GM23338 (cell line): Measurements from ENCODE around the gene ZNF219. TPM values are rescaled to one million over a fixed set of nuclear protein-coding genes. Genes with fewer than 3 reads are reported as not detected.

Experiments
- ATAC-seq: fragments of 200-7000 bp; cut with Tn5 transposase; 3 replicates; pipeline ENCODE4 v1.9.1; 2020
- DNase-seq: peaks from one replicate; pipeline ENCODE4 v3.0.0-alpha.2; 2015; ENCODE audit warnings: low spot score
- H2AFZ ChIP-seq: fragments of 200-600 bp; sonication (generic); 2 replicates; pipeline ENCODE4 v1.8.0; 2016; ENCODE audit warnings: antibody characterized with exemption, mild to moderate bottlenecking, moderate library complexity
- H3F3A ChIP-seq: fragments of 200-600 bp; sonication (generic); replicated peaks from 2 replicates; pipeline ENCODE4 v1.8.0; 2017; ENCODE audit warnings: antibody characterized with exemption, mixed run types, low read depth
- H3K27ac ChIP-seq: fragments of 200-600 bp; sonication (generic); 2 replicates; pipeline ENCODE4 v1.6.1; 2016; ENCODE audit warnings: low read depth
- H3K27me3 ChIP-seq: fragments of 200-600 bp; sonication (generic); 2 replicates; pipeline ENCODE4 v1.8.0; 2016; ENCODE audit warnings: mild to moderate bottlenecking, mixed run types, moderate library complexity; ENCODE audit not compliant: insufficient read depth
- H3K36me3 ChIP-seq: fragments of 200-600 bp; sonication (generic); 2 replicates; pipeline ENCODE4 v1.8.0; 2016; ENCODE audit warnings: mild to moderate bottlenecking; ENCODE audit not compliant: insufficient read depth
- H3K4me1 ChIP-seq: fragments of 200-600 bp; sonication (generic); 2 replicates; pipeline ENCODE4 v1.8.0; 2016; ENCODE audit warnings: mild to moderate bottlenecking, moderate library complexity; ENCODE audit not compliant: insufficient read depth
- H3K4me2 ChIP-seq: fragments of 200-600 bp; sonication (generic); 2 replicates; pipeline ENCODE4 v1.7.1; 2017; ENCODE audit warnings: mixed run types
- H3K4me3 ChIP-seq: fragments of 200-600 bp; sonication (generic); 2 replicates; pipeline ENCODE4 v1.6.1; 2016; ENCODE audit warnings: mixed run types
- H3K79me2 ChIP-seq: fragments of 200-600 bp; sonication (generic); replicated peaks from 2 replicates; pipeline ENCODE4 v1.8.0; 2017; ENCODE audit warnings: mild to moderate bottlenecking; ENCODE audit not compliant: insufficient read depth
- H3K9me2 ChIP-seq: fragments of 200-600 bp; sonication (generic); 2 replicates; pipeline ENCODE4 v1.8.0; 2017; ENCODE audit not compliant: insufficient read depth
- H4K20me1 ChIP-seq: fragments of 200-600 bp; sonication (generic); replicated peaks from 2 replicates; pipeline ENCODE4 v1.8.0; 2017; ENCODE audit warnings: mild to moderate bottlenecking; ENCODE audit not compliant: insufficient read depth
- H3K27ac Mint-ChIP-seq: 2 replicates; pipeline ENCODE4 v1.8.0; 2020; ENCODE audit warnings: inconsistent platforms, mild to moderate bottlenecking, moderate library complexity, mixed read lengths
- H3K27me3 Mint-ChIP-seq: 3 replicates; pipeline ENCODE4 v1.8.0; 2022; ENCODE audit warnings: low read depth, mild to moderate bottlenecking, moderate library complexity, mixed read lengths, inconsistent platforms; ENCODE audit not compliant: insufficient read depth, poor library complexity
- H3K36me3 Mint-ChIP-seq: 3 replicates; pipeline ENCODE4 v1.8.0; 2021; ENCODE audit warnings: low read depth, mild to moderate bottlenecking, inconsistent platforms, moderate library complexity, mixed read lengths
- H3K4me1 Mint-ChIP-seq: 3 replicates; pipeline ENCODE4 v1.8.0; 2020; ENCODE audit warnings: mild to moderate bottlenecking, inconsistent platforms, mixed read lengths
- H3K4me3 Mint-ChIP-seq: 3 replicates; pipeline ENCODE4 v1.8.0; 2021; ENCODE audit warnings: moderate library complexity, mild to moderate bottlenecking, inconsistent platforms, mixed read lengths
- H3K9me3 Mint-ChIP-seq: 3 replicates; pipeline ENCODE4 v1.8.0; 2020; ENCODE audit warnings: moderate library complexity, mild to moderate bottlenecking, inconsistent platforms, mixed read lengths
- CREB1 ChIP-seq: fragments of 250-450 bp; sonication (Bioruptor Pico); IDR thresholded peaks from 2 replicates; pipeline ENCODE4 v1.5.0; 2020; ENCODE audit warnings: low read depth, mild to moderate bottlenecking, moderate library complexity
- EZH2phosphoT487 ChIP-seq: fragments of 200-600 bp; sonication (generic); IDR thresholded peaks from one replicate; pipeline ENCODE4 v1.8.1; 2018; ENCODE audit warnings: antibody characterized with exemption; ENCODE audit not compliant: unreplicated experiment
- JUNB ChIP-seq: IDR thresholded peaks from one replicate; pipeline ENCODE4 v1.6.1; 2016; ENCODE audit warnings: antibody characterized with exemption; ENCODE audit not compliant: unreplicated experiment
- NANOG ChIP-seq: IDR thresholded peaks from 2 replicates; pipeline ENCODE4 v1.6.1; 2016; ENCODE audit warnings: antibody characterized with exemption, borderline replicate concordance
- POLR2AphosphoS5 ChIP-seq: IDR thresholded peaks from 2 replicates; pipeline ENCODE4 v1.6.1; 2016; ENCODE audit warnings: antibody characterized with exemption, low read depth
- STAT1 ChIP-seq: IDR thresholded peaks from one replicate; pipeline ENCODE4 v1.6.1; 2016; ENCODE audit warnings: antibody characterized with exemption; ENCODE audit not compliant: unreplicated experiment
- ZNF114 ChIP-seq: fragments of 250-450 bp; sonication (Bioruptor Pico); IDR thresholded peaks from 2 replicates; pipeline ENCODE4 v1.5.0; 2020; ENCODE audit warnings: mild to moderate bottlenecking, moderate library complexity
- ZNF331 ChIP-seq: fragments of 250-450 bp; sonication (Bioruptor Pico); IDR thresholded peaks from 2 replicates; pipeline ENCODE4 v1.5.0; 2020; ENCODE audit warnings: low read depth, mild to moderate bottlenecking, moderate library complexity
- polyA plus RNA-seq: library from polyadenylated mRNA; unstranded; fragments of >200 nt; fragmentation: Nextera tagmentation; extraction: Ambion mirVana; gene quantifications from 2 replicates; pipeline ENCODE4 v1.2.1, GENCODE V29; 2016
- total RNA-seq: library from RNA; depleted of rRNA; stranded (reverse); fragments of >200 nt; shearing (Covaris generic); gene quantifications from 2 replicates; pipeline ENCODE4 v1.2.3, GENCODE V29; 2014
- TF ChIP-seq, protein P1 (sequence below): fragments of 250-450 bp; sonication (Bioruptor Pico); IDR thresholded peaks from 2 replicates; pipeline ENCODE4 v1.5.0; 2020; ENCODE audit warnings: mild to moderate bottlenecking, moderate library complexity
- TF ChIP-seq, protein P2 (sequence below), 2 experiments: fragments of 200-600 bp in 1 of 2; sonication (generic) in 1 of 2; conservative IDR thresholded peaks; 2 replicates each; pipeline versions ENCODE4 v1.5.1 to v1.6.1; 2016 to 2017; ENCODE audit warnings: antibody characterized with exemption in 2 of 2, low read depth in 2 of 2, mild to moderate bottlenecking in 2 of 2, moderate library complexity in 1 of 2
- TF ChIP-seq, protein P3 (sequence below): IDR thresholded peaks from 2 replicates; pipeline ENCODE4 v1.6.1; 2016; ENCODE audit warnings: antibody characterized with exemption

ZNF219 gene
- total and polyA plus RNA-seq, 2 experiments from 2014 or later: 37.7 to 153 TPM

DNA sequence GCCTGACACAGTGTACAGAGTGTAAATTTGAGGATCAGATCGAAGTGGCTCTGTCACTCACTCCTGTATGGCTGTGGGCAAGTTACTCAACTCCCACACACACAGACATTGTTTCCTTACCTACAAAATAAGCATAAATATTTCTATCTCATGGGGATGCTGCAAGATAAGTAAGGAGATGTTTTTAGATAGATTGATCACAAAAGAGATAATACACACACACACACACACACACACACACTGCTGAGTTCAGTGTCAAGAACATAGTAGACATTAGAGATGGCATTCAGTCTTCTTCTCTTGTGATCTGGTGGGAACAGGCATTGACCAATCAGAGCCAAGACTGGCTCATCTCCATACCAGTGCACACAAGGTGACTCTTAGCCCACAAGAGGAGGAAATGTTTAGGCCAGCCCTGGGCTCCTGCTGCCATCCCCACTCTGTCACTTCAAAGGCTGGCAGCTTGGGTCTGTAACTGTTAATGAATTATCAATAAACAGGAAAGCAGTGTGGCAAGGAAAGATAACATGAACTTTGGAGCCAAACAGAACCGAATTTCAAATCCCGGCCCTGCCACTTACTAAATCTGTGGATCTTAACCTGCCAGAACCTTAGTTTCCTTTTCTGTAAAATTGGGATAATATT is 44.2 kb downstream of the ZNF219 start (continued):
- TF ChIP-seq, protein P1, sequence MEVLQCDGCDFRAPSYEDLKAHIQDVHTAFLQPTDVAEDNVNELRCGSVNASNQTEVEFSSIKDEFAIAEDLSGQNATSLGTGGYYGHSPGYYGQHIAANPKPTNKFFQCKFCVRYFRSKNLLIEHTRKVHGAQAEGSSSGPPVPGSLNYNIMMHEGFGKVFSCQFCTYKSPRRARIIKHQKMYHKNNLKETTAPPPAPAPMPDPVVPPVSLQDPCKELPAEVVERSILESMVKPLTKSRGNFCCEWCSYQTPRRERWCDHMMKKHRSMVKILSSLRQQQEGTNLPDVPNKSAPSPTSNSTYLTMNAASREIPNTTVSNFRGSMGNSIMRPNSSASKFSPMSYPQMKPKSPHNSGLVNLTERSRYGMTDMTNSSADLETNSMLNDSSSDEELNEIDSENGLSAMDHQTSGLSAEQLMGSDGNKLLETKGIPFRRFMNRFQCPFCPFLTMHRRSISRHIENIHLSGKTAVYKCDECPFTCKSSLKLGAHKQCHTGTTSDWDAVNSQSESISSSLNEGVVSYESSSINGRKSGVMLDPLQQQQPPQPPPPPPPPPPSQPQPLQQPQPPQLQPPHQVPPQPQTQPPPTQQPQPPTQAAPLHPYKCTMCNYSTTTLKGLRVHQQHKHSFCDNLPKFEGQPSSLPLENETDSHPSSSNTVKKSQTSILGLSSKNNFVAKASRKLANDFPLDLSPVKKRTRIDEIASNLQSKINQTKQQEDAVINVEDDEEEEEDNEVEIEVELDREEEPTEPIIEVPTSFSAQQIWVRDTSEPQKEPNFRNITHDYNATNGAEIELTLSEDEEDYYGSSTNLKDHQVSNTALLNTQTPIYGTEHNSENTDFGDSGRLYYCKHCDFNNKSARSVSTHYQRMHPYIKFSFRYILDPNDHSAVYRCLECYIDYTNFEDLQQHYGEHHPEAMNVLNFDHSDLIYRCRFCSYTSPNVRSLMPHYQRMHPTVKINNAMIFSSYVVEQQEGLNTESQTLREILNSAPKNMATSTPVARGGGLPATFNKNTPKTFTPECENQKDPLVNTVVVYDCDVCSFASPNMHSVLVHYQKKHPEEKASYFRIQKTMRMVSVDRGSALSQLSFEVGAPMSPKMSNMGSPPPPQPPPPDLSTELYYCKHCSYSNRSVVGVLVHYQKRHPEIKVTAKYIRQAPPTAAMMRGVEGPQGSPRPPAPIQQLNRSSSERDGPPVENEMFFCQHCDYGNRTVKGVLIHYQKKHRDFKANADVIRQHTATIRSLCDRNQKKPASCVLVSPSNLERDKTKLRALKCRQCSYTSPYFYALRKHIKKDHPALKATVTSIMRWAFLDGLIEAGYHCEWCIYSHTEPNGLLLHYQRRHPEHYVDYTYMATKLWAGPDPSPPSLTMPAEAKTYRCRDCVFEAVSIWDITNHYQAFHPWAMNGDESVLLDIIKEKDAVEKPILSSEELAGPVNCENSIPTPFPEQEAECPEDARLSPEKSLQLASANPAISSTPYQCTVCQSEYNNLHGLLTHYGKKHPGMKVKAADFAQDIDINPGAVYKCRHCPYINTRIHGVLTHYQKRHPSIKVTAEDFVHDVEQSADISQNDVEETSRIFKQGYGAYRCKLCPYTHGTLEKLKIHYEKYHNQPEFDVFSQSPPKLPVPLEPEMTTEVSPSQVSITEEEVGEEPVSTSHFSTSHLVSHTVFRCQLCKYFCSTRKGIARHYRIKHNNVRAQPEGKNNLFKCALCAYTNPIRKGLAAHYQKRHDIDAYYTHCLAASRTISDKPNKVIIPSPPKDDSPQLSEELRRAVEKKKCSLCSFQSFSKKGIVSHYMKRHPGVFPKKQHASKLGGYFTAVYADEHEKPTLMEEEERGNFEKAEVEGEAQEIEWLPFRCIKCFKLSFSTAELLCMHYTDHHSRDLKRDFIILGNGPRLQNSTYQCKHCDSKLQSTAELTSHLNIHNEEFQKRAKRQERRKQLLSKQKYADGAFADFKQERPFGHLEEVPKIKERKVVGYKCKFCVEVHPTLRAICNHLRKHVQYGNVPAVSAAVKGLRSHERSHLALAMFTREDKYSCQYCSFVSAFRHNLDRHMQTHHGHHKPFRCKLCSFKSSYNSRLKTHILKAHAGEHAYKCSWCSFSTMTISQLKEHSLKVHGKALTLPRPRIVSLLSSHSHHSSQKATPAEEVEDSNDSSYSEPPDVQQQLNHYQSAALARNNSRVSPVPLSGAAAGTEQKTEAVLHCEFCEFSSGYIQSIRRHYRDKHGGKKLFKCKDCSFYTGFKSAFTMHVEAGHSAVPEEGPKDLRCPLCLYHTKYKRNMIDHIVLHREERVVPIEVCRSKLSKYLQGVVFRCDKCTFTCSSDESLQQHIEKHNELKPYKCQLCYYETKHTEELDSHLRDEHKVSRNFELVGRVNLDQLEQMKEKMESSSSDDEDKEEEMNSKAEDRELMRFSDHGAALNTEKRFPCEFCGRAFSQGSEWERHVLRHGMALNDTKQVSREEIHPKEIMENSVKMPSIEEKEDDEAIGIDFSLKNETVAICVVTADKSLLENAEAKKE (CRISPR knock-in tag): no peak
- TF ChIP-seq, protein P2, sequence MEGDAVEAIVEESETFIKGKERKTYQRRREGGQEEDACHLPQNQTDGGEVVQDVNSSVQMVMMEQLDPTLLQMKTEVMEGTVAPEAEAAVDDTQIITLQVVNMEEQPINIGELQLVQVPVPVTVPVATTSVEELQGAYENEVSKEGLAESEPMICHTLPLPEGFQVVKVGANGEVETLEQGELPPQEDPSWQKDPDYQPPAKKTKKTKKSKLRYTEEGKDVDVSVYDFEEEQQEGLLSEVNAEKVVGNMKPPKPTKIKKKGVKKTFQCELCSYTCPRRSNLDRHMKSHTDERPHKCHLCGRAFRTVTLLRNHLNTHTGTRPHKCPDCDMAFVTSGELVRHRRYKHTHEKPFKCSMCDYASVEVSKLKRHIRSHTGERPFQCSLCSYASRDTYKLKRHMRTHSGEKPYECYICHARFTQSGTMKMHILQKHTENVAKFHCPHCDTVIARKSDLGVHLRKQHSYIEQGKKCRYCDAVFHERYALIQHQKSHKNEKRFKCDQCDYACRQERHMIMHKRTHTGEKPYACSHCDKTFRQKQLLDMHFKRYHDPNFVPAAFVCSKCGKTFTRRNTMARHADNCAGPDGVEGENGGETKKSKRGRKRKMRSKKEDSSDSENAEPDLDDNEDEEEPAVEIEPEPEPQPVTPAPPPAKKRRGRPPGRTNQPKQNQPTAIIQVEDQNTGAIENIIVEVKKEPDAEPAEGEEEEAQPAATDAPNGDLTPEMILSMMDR (conservative IDR thresholded peaks at IDR 0.05; ENCODE audit: low read depth in 2 of 2): no peak
- TF ChIP-seq POLR2AphosphoS5: no peak

DNA sequence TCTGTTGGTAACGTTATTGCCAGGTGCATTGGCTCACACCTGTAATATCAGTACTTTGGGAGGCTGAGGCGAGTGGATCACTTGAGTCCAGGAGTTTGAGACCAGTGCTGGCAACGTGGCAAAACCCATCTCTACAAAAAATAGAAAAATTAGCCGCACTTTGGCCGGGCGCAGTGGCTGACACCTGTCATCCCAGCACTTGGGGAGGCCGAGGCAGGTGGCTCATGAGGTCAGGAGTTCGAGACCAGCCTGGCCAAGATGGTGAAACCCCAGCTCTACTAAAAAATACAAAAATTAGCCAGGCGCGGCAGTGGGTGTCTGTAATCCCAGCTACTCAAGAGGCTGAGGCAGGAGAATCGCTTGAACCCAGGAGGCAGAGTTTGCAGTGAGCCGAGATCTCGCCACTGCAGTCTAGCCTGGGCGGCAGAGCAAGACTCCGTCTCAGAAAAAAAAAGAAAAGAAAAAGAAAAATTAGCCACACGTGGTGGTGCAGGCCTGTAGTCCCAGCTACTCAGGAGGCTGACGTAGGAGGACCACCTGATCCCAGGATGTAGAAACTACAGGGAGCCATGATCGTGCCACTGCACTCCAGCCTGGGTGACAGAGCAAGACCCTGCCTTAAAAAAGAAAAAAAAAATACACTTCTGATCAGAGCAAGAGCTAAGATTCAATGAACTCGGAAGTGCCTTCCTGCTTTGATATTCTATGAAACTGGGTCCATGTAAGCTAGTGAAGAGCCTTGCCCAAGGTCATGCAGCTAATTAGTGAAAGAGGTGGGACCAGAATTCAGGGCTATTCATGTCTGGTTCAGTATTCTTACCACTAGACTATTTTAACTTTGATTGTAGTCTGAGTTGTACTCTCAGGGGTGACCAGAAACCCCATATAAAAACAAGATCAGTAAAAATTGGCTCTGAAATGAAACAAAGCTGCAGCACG is 45.0 kb downstream of the ZNF219 start:
- Histone ChIP-seq H4K20me1 (no peaks in the 10 kb centered on the region), H3K27ac (no peak overlapping the region), H3K9me2 (no peaks in the 10 kb centered on the region; the same call in 1 of the 2 replicates), H3K4me1 (peaks cover 6% of the 10 kb centered on the region; the same call in 1 of the 2 replicates), H3K36me3 (no peaks in the 10 kb centered on the region), H3K27me3 (no peaks in the 10 kb centered on the region), H3K4me2 (no peak overlapping the region), H3K79me2 (no peaks in the 10 kb centered on the region), H2AFZ (no peak overlapping the region), H3K4me3 (no peak overlapping the region), H3F3A (no peaks in the 10 kb centered on the region)
- DNase-seq (no peak), ATAC-seq (no peak)
- Mint-ChIP-seq H3K4me1 (peaks cover 10% of the 10 kb centered on the region; the same call in 2 of the 3 replicates), H3K27ac (no peak overlapping the region), H3K36me3 (no peaks in the 10 kb centered on the region), H3K27me3 (peaks cover 5% of the 10 kb centered on the region), H3K9me3 (no peaks in the 10 kb centered on the region), H3K4me3 (no peak overlapping the region)
- TF ChIP-seq ZNF114 (CRISPR knock-in tag): no peak
- no peak for TF ChIP-seq STAT1
- no peak for TF ChIP-seq JUNB
- no peak for TF ChIP-seq POLR2AphosphoS5
- TF ChIP-seq NANOG: no peak
- TF ChIP-seq, protein P2 (conservative IDR thresholded peaks at IDR 0.05; ENCODE audit: low read depth in 2 of 2): no peak
- no peak for TF ChIP-seq ZNF331 (CRISPR knock-in tag)
- TF ChIP-seq CREB1: no peak
- TF ChIP-seq, protein P3, sequence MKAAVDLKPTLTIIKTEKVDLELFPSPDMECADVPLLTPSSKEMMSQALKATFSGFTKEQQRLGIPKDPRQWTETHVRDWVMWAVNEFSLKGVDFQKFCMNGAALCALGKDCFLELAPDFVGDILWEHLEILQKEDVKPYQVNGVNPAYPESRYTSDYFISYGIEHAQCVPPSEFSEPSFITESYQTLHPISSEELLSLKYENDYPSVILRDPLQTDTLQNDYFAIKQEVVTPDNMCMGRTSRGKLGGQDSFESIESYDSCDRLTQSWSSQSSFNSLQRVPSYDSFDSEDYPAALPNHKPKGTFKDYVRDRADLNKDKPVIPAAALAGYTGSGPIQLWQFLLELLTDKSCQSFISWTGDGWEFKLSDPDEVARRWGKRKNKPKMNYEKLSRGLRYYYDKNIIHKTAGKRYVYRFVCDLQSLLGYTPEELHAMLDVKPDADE: no peak
- no peak for TF ChIP-seq EZH2phosphoT487
